ENCODE results near the gene LPP.

LPP gene

DNA sequence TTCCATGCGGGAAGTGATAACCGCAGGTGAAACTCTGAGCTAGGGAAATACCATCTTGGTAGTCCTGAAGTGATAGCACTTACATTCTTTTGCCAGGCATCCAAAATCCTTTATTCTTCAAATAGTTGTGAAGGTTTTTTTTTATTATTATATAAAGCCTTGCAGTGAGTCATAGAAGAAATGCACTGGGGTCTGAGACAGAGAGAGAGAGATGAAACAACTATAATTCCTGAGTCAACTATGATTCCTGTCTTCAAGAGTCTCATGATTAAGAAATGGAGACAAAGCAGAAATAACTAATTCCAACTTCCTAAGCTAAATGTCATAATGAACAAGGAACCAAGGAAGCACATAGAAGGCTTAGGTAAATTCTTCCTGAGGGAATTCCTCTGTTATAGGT lies 495.6 kb downstream of the LPP start:
- no peak overlapping the region for H3K4me3 ChIP-seq (ENCODE audit: low read depth, low read length)
- no peak for DNase-seq (ENCODE audit: low read depth)

DNA sequence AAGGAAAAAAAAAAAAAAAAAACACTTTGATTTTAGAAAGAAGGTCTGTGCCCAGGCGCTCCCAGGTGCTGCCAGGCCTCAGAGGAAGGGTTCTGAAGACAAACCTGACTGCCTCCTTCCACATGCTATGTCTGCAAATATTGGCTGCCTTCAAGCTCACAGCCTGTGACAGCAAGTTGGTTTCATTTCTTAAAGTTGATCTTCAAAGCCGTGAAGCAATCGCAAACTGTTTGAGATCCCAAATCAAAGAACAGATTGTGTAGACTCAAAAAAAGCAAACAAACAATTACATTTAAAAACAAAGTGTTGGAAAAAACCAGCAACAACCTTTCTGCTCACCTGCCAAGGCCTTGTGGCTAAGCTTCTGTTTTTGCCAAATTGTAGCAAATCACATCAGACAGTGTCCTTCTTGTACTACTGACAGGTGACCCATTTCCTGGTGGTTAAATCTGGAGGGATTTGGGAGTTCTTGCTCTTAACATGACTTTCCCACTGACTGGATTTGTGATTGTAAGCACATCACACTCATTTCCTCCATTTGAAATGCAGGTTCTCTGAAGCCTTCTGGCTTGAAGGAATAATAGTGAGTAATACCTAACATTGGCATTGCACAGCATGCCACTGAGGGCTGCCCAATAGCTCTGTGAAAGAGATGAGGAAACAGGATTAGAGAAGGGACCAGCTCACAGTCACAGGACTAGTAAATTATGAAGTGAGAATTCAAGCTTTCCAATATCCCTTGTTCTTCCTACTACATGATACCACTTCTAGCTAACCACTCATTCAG lies 502.4 kb downstream of the LPP start:
- no peak overlapping the region for H3K4me3 ChIP-seq (ENCODE audit: low read depth, low read length)
- DNase-seq (ENCODE audit: low read depth) = peak; percentile 14

DNA sequence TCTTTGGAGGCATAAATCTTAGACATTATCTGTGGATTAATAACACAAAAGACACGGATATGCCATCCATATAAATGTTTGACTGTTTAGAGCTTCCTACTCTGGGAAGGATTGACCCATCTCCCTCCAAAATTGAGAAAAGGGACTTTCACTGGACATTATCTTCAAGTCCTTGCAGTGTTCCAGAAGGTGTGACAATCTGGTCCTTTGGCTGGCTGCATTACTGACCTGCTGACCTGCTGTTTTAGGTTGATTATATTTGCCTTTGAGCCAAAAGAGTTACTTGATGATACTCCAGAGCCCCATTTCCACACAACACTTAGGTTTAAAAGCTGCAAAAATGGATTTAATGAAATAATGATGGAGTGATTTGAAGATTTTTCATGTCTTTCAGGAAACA lies 504.6 kb downstream of the LPP start:
- DNase-seq (ENCODE audit: low read depth) = no peak
- no peak overlapping the region for H3K4me3 ChIP-seq (ENCODE audit: low read depth, low read length)

DNA sequence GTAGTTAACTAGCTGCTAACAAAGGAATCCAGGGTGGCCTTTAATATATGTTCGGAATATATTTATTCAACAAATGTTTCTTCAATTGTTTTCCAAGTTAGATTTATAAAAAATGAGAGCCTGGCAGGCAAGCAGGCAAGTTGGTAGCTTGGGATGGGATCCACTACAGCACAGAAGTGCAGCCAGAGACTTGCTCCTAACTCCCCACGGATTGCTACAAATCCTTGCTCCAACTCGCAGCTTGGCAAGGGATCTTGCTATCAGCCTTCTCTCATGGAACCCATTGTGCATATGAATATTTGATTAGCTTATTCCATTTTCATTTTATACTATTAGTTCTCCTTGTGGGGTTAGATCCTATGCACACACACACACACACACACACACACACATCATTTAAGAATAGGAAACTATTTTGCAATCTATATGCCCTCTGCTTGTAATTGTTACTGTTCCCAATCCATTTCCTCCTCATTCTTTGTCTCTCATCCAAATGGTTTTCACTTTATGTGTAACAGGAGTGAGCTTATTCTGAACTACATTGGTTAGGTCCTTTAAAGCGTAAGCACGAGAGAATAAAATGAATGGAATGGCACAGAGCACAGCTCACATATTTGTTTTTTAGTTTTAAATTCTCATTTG lies 505.6 kb downstream of the LPP start:
- H3K4me3 ChIP-seq (ENCODE audit: low read depth, low read length) = no peak overlapping the region
- no peak for DNase-seq (ENCODE audit: low read depth)

DNA sequence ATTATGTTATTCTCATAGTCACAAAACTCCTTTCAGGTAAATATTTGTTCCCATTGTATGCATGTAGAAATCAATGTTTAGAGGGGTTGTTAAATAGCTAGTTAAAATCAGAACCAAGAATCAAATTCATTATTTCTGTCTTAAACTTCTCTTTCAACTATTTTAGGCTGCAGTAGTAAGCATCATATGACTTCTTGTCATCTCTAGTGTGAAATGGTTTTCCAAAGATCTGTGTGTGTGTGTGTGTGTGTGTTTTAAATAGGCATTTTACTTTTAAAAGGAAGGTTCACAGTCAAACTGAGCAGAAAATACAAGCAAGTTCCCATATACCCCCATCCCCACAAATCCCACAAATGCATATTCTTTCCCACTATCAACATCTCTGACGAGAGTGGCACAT lies 506.5 kb downstream of the LPP start:
- no peak overlapping the region for H3K4me3 ChIP-seq (ENCODE audit: low read depth, low read length)
- DNase-seq (ENCODE audit: low read depth) = no peak

DNA sequence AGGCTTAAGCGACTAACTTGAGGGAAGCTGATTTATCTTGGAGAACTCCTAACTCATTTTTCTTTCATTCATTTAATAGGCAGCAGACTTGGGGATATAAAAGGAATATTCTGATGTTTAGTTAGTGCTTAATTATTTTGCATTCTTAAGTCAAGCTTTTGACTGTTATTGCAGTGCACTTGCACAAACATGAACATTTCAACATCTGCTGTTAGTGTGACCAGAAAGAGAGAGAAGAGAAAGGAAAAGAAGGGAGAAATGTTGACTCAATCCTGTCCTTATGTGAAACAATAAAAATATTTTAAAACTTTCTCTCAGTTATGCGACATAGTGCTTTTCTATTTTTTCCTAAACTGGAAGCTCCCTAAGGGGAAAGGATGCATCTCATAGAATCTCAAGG lies 507.8 kb downstream of the LPP start:
- DNase-seq (ENCODE audit: low read depth) = no peak
- H3K4me3 ChIP-seq (ENCODE audit: low read depth, low read length) = no peak overlapping the region

DNA sequence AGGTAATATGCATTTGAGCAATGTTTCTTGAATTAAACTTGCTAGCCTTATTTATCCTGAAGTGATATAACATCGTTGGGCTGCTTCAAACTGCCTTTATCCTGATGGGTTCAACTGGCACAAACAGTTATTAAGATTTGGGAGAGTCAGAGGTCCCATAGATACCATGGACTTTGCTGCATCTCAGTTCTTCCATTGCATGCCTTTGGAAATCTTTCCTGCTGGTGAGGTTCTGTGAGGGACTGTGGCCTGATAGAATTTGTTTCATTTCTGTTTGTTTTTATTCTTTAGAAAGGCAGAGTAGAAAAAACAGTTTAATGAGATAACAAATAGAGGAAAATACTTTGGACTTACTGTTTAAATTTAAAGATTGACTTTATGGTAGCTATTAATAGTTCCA lies 508.3 kb downstream of the LPP start:
- no peak for DNase-seq (ENCODE audit: low read depth)
- H3K4me3 ChIP-seq (ENCODE audit: low read depth, low read length) = no peak overlapping the region

DNA sequence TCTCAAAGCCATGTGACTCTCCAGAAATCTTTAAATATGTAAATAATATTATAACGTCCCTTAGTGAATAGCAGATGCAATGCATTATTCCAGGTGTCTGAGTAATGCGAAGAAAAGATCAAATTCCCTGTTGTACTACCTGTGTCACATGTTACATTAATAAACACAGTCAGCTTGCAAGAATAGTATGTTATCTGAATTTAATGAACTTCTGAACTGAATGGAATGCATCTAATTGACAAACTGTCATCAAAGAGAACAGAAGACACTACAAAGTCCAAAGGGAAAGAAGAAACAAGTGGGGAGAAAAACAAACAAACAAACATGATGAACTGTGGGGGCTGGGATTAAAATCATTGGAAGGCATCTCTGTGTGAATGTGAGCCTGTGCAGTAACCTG lies 508.8 kb downstream of the LPP start:
- H3K4me3 ChIP-seq (ENCODE audit: low read depth, low read length) = no peak overlapping the region
- DNase-seq (ENCODE audit: low read depth) = no peak

DNA sequence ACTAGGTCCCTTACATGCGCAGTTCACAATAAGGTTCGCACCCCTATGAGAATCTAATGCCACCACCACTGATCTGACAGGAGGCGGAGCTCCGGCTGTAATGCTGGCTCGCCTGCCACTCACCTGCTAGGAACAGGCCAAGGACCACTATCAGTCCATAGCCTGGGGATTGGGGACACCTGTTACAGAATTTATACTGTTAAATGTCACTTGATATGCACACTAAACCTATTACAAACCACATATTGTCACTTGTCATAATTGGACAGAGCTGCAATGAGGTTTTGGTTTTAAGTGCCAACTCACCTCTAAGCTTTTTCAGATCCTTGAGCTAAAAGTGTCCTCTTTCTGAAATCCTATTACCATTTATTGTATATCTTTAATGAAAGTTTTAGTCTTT lies 509.9 kb downstream of the LPP start:
- no peak overlapping the region for H3K4me3 ChIP-seq (ENCODE audit: low read depth, low read length)
- DNase-seq (ENCODE audit: low read depth) = no peak

DNA sequence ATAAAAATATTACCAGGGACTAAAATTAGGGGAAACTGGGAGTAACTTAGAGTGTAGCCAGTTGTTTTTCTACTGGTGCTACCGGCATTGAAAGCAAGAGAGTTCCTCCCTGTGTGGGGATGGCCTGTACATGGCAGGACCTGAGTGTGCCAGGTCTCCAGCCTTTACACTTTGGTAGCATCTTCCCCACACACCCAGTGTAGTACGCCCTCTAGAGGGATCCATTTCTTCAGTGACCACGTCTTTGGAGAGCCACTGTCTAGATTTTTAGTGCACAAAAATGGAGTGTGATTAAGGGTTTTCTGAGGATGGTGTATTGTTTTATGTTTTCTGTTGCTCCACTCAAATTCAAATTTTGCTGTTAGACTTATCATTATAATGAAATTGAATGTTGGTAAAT lies 510.8 kb downstream of the LPP start:
- no peak overlapping the region for H3K4me3 ChIP-seq (ENCODE audit: low read depth, low read length)
- DNase-seq (ENCODE audit: low read depth) = no peak

DNA sequence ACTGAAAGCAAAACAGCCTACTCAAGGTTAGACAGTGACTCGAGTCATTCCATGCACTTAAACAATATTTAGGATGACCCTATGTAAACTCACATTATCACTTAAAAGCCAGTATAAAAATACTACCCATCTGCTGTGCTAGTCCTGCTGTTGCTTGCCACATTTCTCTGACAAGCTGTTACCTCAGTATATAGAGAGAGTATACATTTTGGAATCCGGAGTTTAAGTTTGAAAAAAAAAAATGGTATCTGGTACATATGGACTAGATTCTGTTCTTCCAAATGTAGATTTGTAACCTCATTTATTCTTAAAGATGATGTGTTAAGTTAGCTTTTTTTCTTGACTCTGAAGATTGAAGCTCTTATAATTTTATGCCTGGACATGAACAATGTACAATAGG lies 514.0 kb downstream of the LPP start:
- no peak for DNase-seq (ENCODE audit: low read depth)

DNA sequence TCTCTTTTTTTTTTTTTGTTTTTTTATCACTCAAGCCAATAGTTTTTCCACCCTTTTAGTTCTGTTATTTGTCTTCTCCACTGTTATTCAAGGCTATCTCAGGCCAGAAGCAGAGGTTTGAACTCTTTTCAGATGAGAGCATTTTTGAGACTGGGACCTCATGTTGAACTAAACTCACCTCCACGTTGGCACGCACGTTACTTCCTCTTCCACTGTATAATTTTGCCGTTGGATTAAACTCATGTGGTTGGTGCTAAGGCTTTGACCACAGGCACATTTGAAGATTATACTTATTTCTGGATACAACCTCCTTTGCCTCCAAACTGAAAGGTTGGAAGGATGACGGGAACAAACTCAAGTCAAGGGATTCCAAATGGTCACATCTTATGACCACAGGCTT lies 516.5 kb downstream of the LPP start:
- H3K4me3 ChIP-seq (ENCODE audit: low read depth, low read length) = no peak overlapping the region
- DNase-seq (ENCODE audit: low read depth) = no peak

More for the DNA sequence above, 514.0 kb downstream of the LPP start:
- H3K4me3 ChIP-seq (ENCODE audit: low read depth, low read length) = no peak overlapping the region

DNA sequence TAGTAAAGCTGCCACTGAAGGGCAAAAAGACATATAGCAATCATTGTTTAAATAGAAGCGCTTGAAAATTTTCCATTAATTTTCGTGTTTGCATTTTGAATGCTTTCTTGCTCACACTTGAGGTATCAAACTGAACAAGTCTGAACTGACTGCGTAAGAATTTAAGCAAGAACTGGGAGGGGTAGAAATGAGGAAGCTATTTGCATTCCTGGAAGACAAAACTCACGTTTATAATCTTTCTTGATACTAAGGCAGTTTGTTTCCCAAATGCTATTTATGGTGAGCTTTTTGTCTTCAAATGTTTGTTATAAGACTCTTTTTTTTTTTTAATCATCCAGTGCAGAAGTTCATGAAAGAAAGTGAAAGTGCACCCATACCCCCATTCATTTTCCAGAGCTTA lies 518.0 kb downstream of the LPP start:
- H3K4me3 ChIP-seq (ENCODE audit: low read depth, low read length) = no peak overlapping the region
- no peak for DNase-seq (ENCODE audit: low read depth)

DNA sequence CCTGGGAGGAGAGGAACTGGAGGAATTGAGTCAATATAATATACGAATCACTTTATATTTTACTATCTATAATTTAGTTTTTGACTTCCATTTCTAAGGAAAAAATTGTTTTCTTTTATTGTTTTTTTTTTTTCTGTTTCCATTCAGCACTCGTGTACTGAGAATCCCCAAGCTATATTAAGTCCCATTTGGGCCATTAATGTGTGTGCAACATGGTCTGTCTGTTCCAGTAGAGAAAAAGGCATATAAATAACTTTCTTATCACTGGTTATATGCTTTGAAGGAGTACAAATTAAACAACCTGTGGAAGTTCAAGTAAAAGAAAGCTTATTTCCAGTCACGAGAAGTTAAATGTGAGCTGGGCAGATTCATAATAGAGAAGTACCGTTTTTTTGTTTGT lies 518.9 kb downstream of the LPP start:
- H3K4me3 ChIP-seq (ENCODE audit: low read depth, low read length) = no peak overlapping the region

DNA sequence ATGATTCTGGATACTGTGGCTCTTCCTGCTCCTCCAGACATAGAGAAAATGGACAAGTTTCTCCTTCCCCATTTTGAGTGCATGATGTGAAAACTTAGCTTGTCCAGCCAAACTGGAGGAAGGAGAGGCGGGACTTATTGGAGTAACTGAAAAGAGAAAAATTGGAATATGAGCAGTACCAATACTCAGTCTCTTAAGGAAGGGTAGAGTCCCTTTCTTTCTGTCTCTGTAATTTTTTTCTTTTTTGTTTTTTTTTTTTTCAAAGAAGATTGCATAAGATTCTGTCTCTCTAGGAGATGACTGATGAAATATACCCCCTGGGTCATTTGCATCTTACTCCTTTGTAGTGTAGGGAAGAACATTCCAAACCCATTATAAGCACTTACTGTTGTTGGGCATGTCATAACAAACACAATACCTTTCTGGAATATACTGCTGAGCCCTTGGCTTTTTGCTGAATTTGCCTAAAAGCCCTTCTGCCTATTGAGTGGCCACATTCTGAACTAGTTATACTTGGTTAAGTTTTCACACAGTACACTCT lies 519.8 kb downstream of the LPP start:
- H3K4me3 ChIP-seq (ENCODE audit: low read depth, low read length) = no peak overlapping the region
- peak; percentile 87 for DNase-seq (ENCODE audit: low read depth)

More for the DNA sequence above, 518.9 kb downstream of the LPP start:
- DNase-seq (ENCODE audit: low read depth) = no peak

DNA sequence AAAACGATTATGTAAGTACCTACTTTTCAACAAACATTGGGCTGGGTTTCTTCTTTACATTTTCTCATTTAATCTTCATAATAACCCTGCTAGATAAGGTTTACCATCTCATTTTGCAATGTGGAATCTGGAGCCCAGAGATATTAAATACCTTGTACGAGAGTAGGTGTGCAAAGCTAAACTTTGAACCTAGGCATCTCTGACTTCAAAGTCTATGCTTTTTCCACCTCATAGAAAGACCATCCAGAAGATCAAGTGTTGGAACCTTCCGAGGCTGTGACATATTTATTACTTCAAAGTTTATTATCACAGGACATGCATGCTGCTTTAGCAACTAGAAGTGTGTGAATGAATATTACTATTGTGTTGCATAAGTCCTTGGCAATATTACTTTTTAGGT lies 520.6 kb downstream of the LPP start:
- no peak overlapping the region for H3K4me3 ChIP-seq (ENCODE audit: low read depth, low read length)
- DNase-seq (ENCODE audit: low read depth) = no peak

DNA sequence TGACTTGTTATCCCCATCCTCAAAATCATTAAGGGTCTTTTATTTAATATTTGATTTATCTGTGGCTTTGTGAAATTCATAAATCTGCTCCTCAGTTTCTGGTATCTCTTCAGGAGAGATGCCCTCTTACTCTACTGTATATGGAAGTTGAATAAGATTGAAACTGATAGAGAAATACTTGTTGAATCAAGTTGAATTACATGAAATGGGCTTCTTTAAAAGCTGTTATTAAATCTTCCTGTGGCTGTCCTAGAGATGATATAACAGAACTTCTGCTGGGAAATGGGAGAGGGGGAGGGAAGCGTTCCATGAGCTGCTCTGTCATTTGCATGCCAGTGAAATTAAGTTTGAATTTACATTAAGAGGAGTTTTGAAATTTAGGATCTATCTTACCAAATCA lies 523.4 kb downstream of the LPP start:
- no peak for DNase-seq (ENCODE audit: low read depth)
- no peak overlapping the region for H3K4me3 ChIP-seq (ENCODE audit: low read depth, low read length)

DNA sequence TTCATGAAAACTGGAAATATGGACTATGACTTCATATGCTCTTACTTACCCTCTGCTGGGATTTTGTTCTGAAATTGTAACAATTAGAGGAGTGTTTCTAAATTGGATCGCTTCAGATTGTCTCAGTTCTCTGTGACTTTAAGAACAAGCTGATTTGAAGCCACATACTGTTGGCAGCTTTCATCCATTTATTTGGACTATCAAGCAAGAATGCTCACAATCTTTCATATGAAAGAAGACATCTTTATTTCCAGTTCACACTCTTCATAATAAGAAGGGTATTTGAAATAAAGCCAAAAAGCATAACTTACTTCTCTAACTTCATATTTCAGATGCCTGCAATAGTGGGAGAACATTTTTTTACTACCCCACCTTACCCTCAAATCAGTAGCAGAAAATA lies 526.2 kb downstream of the LPP start:
- DNase-seq (ENCODE audit: low read depth) = no peak
- H3K4me3 ChIP-seq (ENCODE audit: low read depth, low read length) = no peak overlapping the region

DNA sequence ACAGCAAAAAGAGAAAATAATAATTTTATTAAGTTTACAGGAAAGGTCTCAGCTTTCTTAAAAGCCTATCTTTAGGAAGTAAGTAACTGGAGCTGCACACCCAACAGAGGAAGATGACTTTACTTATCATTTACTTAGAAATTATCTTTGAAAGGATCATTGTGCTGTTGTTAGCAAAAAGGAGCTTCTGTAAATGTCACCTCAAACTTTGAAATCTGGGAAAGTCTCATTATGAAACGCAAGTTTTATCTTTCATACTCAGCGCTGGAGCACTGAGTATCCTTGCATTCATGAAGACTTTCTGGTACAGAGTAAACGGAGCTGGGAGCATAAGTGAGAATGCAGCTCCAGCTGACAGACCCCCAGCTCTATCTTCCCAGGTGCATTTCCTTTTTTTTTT lies 526.6 kb downstream of the LPP start:
- no peak for DNase-seq (ENCODE audit: low read depth)
- H3K4me3 ChIP-seq (ENCODE audit: low read depth, low read length) = no peak overlapping the region

DNA sequence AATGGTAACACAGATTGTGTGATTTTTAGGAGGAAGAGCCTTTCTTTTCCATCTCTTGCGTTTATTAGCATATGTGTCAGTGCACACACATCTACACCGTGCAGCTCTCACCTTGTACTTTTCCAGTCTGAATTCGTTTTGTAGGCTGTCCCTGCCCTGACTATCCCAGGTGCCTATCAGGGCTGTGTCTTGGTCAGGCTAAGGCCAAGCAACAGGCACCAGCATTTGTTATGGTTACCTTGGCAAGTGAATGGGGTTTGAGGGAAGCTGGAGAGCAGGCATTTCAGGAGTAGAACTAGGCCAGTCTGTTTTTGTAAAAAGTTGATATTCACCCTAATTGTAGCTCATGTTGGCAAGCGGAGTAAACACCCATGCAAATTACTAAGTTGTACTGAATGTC lies 528.4 kb downstream of the LPP start:
- H3K4me3 ChIP-seq (ENCODE audit: low read depth, low read length) = no peak overlapping the region
- no peak for DNase-seq (ENCODE audit: low read depth)

DNA sequence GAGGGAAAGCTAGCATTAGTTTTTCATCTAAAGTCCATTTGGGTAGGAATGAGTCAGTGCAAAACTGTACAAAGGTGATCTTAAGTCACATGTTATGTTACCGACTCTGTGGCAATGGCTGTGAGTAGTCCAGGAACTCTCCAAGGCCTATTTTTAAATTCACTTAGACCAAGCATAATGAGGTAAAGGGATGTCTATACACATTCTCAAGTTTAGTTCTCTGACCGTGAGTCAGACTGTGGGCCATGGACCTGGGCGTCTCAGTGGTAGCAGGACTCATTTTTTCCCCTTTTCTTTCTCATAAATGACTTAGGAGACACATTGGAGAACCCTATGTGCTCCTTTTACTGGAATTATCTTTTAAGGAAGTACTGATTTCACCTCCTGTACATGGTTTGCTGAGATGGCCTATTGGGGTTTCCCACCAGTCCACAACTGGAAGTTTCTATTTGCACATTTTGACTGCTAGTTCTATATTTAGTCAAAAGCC lies 529.1 kb downstream of the LPP start:
- no peak overlapping the region for H3K4me3 ChIP-seq (ENCODE audit: low read depth, low read length)
- DNase-seq (ENCODE audit: low read depth) = peak; percentile 93

All from skeletal muscle cell (primary cell).